Measurements from ENCODE around the gene MINDY2.
"Not testable (repeated sequence)": the region's sequence is repeated elsewhere in the genome, so short reads cannot be mapped to it uniquely, and the experiment has no call there.

MINDY2 gene

DNA sequence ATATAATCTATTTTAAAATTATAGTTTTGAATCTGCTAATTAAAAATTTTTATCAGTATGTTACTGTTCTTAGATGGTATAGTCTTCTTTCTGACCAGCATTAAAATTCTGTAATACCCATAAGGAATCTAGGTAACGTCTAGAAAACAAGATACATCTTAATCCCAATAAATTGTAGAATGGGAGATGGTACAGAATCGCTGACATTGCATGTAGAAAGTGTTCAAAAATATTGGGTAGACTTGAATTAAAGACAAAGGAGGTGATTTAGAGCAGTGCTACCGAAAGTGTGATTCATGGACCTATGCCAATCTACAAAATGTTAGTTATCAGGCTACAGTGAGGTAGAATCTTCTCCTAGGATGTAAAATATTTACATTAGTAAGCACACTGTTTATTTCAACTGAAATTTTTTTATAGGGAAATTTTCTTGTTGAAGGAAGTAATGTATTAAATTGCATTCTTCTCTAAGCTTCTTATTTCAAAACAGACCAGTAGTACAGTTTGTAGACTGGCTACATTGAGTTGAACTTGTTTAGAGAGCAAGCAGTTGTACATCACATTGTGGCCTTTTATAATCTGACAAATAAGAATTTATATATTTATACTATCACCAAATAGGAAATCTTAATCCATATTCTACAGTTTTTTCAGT lies 17.1 kb downstream of the MINDY2 start:
- ChIA-PET POLR2A (no interaction called here), CTCF (interaction anchor here (2.1 kb wide), 1 partner anchor 17 kb away, joined by 5 read pairs; the partner anchor contains the start of gene MINDY2)
- DNase-seq (ENCODE audit: extremely low spot score), result no peak
- TF ChIP-seq, protein P1, sequence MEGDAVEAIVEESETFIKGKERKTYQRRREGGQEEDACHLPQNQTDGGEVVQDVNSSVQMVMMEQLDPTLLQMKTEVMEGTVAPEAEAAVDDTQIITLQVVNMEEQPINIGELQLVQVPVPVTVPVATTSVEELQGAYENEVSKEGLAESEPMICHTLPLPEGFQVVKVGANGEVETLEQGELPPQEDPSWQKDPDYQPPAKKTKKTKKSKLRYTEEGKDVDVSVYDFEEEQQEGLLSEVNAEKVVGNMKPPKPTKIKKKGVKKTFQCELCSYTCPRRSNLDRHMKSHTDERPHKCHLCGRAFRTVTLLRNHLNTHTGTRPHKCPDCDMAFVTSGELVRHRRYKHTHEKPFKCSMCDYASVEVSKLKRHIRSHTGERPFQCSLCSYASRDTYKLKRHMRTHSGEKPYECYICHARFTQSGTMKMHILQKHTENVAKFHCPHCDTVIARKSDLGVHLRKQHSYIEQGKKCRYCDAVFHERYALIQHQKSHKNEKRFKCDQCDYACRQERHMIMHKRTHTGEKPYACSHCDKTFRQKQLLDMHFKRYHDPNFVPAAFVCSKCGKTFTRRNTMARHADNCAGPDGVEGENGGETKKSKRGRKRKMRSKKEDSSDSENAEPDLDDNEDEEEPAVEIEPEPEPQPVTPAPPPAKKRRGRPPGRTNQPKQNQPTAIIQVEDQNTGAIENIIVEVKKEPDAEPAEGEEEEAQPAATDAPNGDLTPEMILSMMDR (IDR thresholded peaks at IDR 0.05; ENCODE audit: control extremely low read depth, extremely low read depth, low read depth, missing control alignments), result no peak

DNA sequence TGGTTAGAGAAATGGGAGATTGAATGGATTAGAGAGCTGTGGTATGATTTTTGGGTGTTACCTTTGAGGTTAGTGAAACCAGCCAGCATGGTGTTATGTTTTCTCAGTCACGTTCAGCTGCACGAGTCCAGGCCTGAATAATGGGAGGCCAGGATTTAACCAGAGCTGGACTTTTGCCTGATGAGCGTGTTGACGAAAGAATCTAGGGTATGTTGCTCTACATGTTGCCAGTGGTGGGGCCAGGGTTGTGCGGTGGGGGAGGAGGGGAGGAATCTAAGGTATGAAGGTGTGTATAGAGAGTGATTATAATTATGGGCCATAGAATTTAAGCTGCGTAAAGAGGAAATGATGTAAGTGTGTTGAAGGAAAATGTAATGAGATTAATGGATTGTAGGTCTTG lies 22.8 kb downstream of the MINDY2 start:
- TF ChIP-seq, protein P1 (IDR thresholded peaks at IDR 0.05; ENCODE audit: control extremely low read depth, extremely low read depth, low read depth, missing control alignments), result no peak
- POLR2A ChIA-PET, result interaction anchor here (0.6 kb wide), 1 partner anchor 10 kb away, joined by 5 read pairs; no protein-coding TSS in a partner anchor
- CTCF ChIA-PET, result interaction anchor here (0.9 to 1.9 kb wide), 4 partner anchors 10 to 163 kb away, joined by 3 to 8 read pairs (median 4); partner anchors contain the start of gene MINDY2
- DNase-seq (ENCODE audit: extremely low spot score), result no peak

DNA sequence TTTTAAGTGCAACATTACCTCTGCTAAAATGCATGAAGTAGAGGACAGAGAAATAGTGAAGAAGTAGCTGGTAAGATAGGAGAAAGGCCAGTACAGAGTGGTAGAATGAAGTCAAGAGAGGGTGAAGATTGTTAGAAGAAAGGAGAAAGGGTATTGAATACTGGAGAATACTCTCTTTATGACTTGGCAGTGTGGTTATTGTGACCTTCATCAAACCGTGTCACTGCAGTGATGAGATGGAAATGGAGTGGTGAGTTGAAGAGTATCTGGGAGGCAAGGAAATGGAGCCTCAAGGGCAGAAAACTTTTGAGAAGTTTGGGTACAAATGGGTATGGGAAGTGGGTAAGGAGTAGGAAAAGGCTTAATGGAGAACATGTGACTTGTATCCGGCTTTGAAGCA lies 24.7 kb downstream of the MINDY2 start:
- ChIA-PET CTCF (interaction anchor here (0.6 to 1.0 kb wide), 2 partner anchors 9 to 11 kb away, joined by 3 read pairs; no protein-coding TSS in a partner anchor), POLR2A (interaction anchor here (0.5 kb wide), 1 partner anchor 424 kb away, joined by 3 read pairs; no protein-coding TSS in a partner anchor)
- TF ChIP-seq, protein P1 (IDR thresholded peaks at IDR 0.05; ENCODE audit: control extremely low read depth, extremely low read depth, low read depth, missing control alignments), result no peak

DNA sequence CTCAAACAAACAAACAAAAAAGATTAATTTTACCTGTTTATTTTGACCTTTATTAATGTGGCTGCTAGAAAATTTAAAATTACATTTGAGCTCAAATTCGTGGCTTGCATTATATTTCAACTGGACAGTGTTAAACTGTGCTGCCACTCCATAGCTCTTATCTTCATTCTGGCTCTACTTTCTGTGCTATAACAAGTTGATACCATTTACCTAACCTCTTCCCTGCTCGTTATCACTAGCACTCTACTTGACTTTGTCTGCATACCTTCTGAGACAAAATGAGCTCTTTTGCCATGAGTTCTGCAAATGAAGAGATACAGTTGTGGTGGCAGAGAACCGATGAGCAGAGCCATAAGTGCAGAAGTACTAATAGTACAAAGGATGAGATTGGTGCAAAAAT lies 26.4 kb downstream of the MINDY2 start:
- no peak for DNase-seq (ENCODE audit: extremely low spot score)
- POLR2A ChIA-PET, result interaction anchor here (0.7 kb wide), 1 partner anchor 13 kb away, joined by 3 read pairs; no protein-coding TSS in a partner anchor
- CTCF ChIA-PET, result interaction anchor here (1.3 to 1.8 kb wide), 2 partner anchors 17 to 26 kb away, joined by 3 to 8 read pairs; partner anchors contain the start of gene MINDY2
- TF ChIP-seq, protein P1 (IDR thresholded peaks at IDR 0.05; ENCODE audit: control extremely low read depth, extremely low read depth, low read depth, missing control alignments), result no peak

More for the DNA sequence above, 24.7 kb downstream of the MINDY2 start:
- no peak for DNase-seq (ENCODE audit: extremely low spot score)

DNA sequence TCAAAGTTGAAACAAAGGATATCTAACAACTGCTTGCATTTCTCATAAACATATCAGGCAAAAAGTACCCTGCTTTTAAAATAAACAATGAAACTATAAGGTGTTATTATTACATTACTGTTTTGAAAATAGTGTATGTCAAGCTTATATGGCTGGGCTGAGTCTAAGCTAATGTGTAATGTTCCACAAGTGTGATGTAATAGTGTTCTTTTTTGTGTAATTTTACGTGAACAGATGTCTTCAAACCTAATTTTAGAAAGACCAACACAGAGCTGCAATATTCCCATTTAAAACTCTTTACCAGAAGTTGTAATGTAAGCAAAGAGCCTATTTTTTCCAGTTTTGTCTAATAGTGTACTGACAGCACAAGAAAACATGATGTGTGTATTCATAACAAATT lies 34.0 kb downstream of the MINDY2 start:
- CTCF ChIA-PET, result interaction anchor here (0.7 kb wide), 1 partner anchor 9 kb away, joined by 3 read pairs; no protein-coding TSS in a partner anchor
- POLR2A ChIA-PET, result no interaction called here
- TF ChIP-seq, protein P1 (IDR thresholded peaks at IDR 0.05; ENCODE audit: control extremely low read depth, extremely low read depth, low read depth, missing control alignments), result no peak
- DNase-seq (ENCODE audit: extremely low spot score), result no peak

DNA sequence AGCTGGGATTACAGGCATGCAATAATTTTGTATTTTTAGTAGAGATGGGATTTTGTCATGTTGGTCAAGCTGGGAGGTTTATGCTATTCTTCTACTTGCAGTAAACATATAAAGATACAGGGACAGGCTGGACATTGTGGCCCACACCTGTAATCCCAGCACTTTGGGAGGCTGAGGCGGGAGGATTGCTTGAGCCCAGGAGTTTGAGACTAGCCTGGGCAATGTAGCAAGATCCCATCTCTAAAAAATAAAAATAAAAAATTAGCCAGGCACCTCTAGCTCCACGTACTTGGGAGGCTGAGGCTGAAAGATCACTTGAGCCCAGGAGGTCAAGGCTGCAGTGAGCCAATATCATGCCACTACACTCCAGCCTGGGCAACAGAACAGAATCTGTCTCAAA lies 52.2 kb downstream of the MINDY2 start:
- CTCF ChIA-PET, result interaction anchor here (1.8 to 2.0 kb wide), 3 partner anchors 12 to 16 kb away, joined by 5 to 6 read pairs (median 6); no protein-coding TSS in a partner anchor
- POLR2A ChIA-PET; DNase-seq (ENCODE audit: extremely low spot score): not testable (repeated sequence)

DNA sequence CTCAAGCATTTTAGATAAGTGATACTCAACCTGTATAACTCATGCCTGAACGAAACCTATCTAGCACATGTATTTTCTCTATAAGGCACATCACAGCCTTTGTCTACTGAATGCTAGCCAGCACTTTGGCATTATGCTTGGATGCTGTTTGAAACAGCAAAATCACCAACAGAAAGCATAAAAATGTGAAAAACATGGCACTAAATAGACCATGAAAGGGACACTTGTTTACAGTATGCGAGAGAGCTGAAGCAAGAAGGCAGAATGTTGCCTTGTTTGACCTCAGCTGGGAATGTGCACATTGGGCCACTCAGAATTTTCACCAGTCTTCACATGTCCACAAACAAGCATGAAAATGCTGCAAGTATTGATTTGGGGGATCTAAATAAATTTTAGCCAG lies 59.5 kb downstream of the MINDY2 start:
- CTCF ChIA-PET, result interaction anchor here (0.9 to 2.2 kb wide), 3 partner anchors 9 to 43 kb away, joined by 3 to 7 read pairs (median 3); no protein-coding TSS in a partner anchor
- TF ChIP-seq, protein P1 (IDR thresholded peaks at IDR 0.05; ENCODE audit: control extremely low read depth, extremely low read depth, low read depth, missing control alignments), result no peak
- DNase-seq (ENCODE audit: extremely low spot score), result no peak
- POLR2A ChIA-PET, result no interaction called here

DNA sequence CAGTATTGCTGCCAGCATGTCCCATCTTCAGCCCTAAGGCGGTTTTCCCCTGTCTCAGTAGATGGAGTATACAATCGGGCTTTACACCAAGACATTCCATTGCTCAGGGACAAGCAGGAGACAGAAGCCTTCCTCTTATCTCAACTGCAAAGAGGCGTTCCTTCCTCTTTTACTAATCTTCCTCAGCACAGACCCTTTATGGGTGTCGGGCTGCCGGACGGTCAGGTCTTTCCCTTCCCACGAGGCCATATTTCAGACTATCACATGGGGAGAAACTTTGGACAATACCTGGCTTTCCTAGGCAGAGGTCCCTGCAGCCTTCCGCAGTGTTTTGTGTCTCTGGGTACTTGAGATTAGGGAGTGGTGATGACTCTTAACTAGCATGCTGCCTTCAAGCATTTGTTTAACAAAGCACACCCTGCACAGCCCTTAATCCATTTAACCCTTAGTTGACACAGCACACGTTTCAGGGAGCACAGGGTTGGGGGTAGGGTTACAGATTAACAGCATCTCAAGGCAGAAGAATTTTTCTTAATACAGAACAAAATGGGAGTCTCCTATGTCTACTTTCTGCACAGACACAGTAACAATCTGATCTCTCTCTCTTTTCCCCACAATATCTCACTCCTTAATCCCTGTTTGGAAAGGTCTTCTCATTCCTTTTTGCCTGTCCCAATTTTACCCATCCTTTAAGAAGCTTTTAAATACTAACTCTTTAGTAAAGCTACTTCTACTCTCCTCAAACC lies 62.8 kb downstream of the MINDY2 start:
- CTCF ChIA-PET, result interaction anchor here (1.6 kb wide), 1 partner anchor 10 kb away, joined by 6 read pairs; no protein-coding TSS in a partner anchor
- POLR2A ChIA-PET; DNase-seq (ENCODE audit: extremely low spot score): not testable (repeated sequence)

All from GM10248 (cell line).